HG02642 (cell line): ENCODE data around the gene PLCB2.

ENCODE experiments used
- ATAC-seq: cut with Tn5 transposase; IDR thresholded peaks from one replicate; pipeline ENCODE4 v1.9.1; 2021; ENCODE audit warnings: mild to moderate bottlenecking; ENCODE audit not compliant: unreplicated experiment, poor library complexity

PLCB2 gene

GRCh38 chr15:40274350-40275274 is 33.1 kb downstream of the PLCB2 start:
- peak; percentile 56 for ATAC-seq

GRCh38 chr15:40273428-40273827 is 34.3 kb downstream of the PLCB2 start:
- no peak for ATAC-seq

- no peak for ATAC-seq
Measured at GRCh38 chr15:40272485-40273056, 35.2 kb downstream of the PLCB2 start.

- ATAC-seq = no peak
Measured at GRCh38 chr15:40271685-40272484, 35.9 kb downstream of the PLCB2 start.

- no peak for ATAC-seq
Measured at GRCh38 chr15:40270246-40270995, 37.3 kb downstream of the PLCB2 start.

GRCh38 chr15:40269604-40270003 is 38.1 kb downstream of the PLCB2 start:
- no peak for ATAC-seq

GRCh38 chr15:40267670-40268069 is 40.1 kb downstream of the PLCB2 start:
- ATAC-seq = no peak

- ATAC-seq = no peak
Measured at GRCh38 chr15:40266828-40267304, 40.9 kb downstream of the PLCB2 start.

- ATAC-seq = no peak
Measured at GRCh38 chr15:40265875-40266274, 41.9 kb downstream of the PLCB2 start.

- no peak for ATAC-seq
Measured at GRCh38 chr15:40265355-40265754, 42.4 kb downstream of the PLCB2 start.

GRCh38 chr15:40264321-40265153 is 43.2 kb downstream of the PLCB2 start:
- no peak for ATAC-seq

GRCh38 chr15:40263024-40263754 is 44.5 kb downstream of the PLCB2 start:
- no peak for ATAC-seq

- ATAC-seq = no peak
Measured at GRCh38 chr15:40259021-40259420, 48.7 kb downstream of the PLCB2 start.

- no peak for ATAC-seq
Measured at GRCh38 chr15:40258544-40258943, 49.2 kb downstream of the PLCB2 start.

- no peak for ATAC-seq
Measured at GRCh38 chr15:40257656-40258450, 49.9 kb downstream of the PLCB2 start.

- ATAC-seq = no peak
Measured at GRCh38 chr15:40256638-40257235, 51.0 kb downstream of the PLCB2 start.

GRCh38 chr15:40255033-40255432 is 52.7 kb downstream of the PLCB2 start:
- no peak for ATAC-seq
